Thyroid gland (tissue), 4 donors: ENCODE measurements around the gene PLD1. TPM values are rescaled to one million over a fixed set of nuclear protein-coding genes. Genes with fewer than 3 reads are reported as not detected.

Source experiments
- DNase-seq, 2 donors: peaks; one replicate each; pipeline ENCODE4 v3.0.0-alpha.2; 2019
- H3K27ac ChIP-seq, 3 donors: fragments of 200-600 bp; sonication (generic); 1 replicate in 2 of 3; 2 replicates in 1 of 3; pipeline ENCODE4 v1.5.1; 2016 to 2019; ENCODE audit warnings: mild to moderate bottlenecking in 1 of 3, moderate library complexity in 1 of 3
- H3K27me3 ChIP-seq: fragments of 200-600 bp; sonication (generic); one replicate; pipeline ENCODE4 v1.5.1; 2019
- H3K36me3 ChIP-seq, 2 donors: fragments of 200-600 bp; sonication (generic); one replicate each; pipeline ENCODE4 v1.5.1; 2016 to 2019
- H3K4me1 ChIP-seq, 2 donors: fragments of 200-600 bp; sonication (generic); one replicate each; pipeline ENCODE4 v1.5.1; 2017 to 2019
- H3K4me3 ChIP-seq, 3 donors: fragments of 200-600 bp; sonication (generic); replicated peaks in 1 of 3; 1 replicate in 2 of 3; 2 replicates in 1 of 3; pipeline ENCODE4 v1.5.1; 2016; ENCODE audit warnings: mild to moderate bottlenecking in 1 of 3
- H3K9me3 ChIP-seq: fragments of 200-600 bp; sonication (generic); one replicate; pipeline ENCODE4 v1.5.1; 2017
- CTCF ChIP-seq, 6 experiments: fragments of 200-600 bp in 3 of 6; fragments of 450-650 bp in 3 of 6; sonication (generic) in 3 of 6; IDR thresholded peaks; one replicate each; pipeline ENCODE4 v1.5.1; 2016 to 2019; ENCODE audit warnings: antibody characterized with exemption in 6 of 6, mild to moderate bottlenecking in 2 of 6, inconsistent platforms in 1 of 6, moderate library complexity in 1 of 6
- POLR2A ChIP-seq, 2 donors: fragments of 450-650 bp; IDR thresholded peaks; one replicate each; pipeline ENCODE4 v1.6.1; 2017; ENCODE audit warnings: antibody characterized with exemption in 2 of 2, mild to moderate bottlenecking in 2 of 2, moderate library complexity in 1 of 2
- WGBS, 2 donors: methylation state at CpG; one replicate each; pipeline ENCODE4 v1.1.5; 2017; 5-methylcytosine and 5-hydroxymethylcytosine counted together
- intact Hi-C: fragments of 100-400 bp; cut with DNase I; formaldehyde crosslinking; loops from one replicate; pipeline ENCODE4 v1.15.1; 2023
- total RNA-seq, 4 donors: library from RNA; depleted of rRNA; stranded (reverse); fragments of >200 nt; gene quantifications; one replicate each; pipeline ENCODE4 v1.2.3, GENCODE V29; 2016

The PLD1 gene
- total RNA-seq, 4 donors from 2014 or later = 13.0 to 21.7 (median 19.8) TPM

DNA sequence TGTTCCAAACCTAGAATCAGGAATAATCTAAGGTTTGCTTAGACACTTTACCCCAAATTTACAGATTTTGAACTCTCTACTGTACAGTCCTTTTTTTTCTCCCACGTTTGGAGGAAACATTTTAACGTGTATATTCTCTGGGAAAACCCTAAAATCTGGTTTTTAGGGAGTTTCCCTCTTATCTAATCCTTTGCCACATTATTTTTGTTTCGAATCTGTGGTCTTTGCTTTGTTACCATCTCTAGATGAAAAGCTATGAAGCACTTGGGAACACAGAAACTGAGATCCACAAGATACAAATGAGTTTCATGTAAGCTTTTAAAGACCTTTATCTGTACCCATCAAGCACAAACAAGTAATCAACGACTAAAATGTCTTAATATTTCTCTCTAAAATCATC, 41.3 kb downstream of the PLD1 start:
- Histone ChIP-seq H3K27me3 (no peaks in the 10 kb centered on the region), H3K9me3 (no peaks in the 10 kb centered on the region), H3K4me1 (peaks cover 7 to 13% of the 10 kb centered on the region in 2 donors), H3K27ac (no peak overlapping the region), H3K36me3 (no peaks in the 10 kb centered on the region), H3K4me3 (no peak overlapping the region)
- TF ChIP-seq POLR2A (IDR thresholded peaks at IDR 0.05) (no peak), CTCF (IDR thresholded peaks at IDR 0.05) (no peak)
- intact Hi-C loops = no loop called here
- DNase-seq = no peak
- 65 to 66% methylated on average over 4 of the region's 4 CpGs for WGBS, 2 donors

GRCh38 chr3:171768281-171768900, 41.9 kb downstream of the PLD1 start:
- H3K4me1 ChIP-seq = peaks cover 7 to 13% of the 10 kb centered on the region in 2 donors
- TF ChIP-seq POLR2A (IDR thresholded peaks at IDR 0.05) = no peak
- TF ChIP-seq CTCF (IDR thresholded peaks at IDR 0.05) = no peak
- H3K9me3 ChIP-seq = no peaks in the 10 kb centered on the region
- no peak for DNase-seq
- no peak overlapping the region for H3K27ac ChIP-seq
- WGBS, 2 donors = 83 to 91% methylated on average over 10 of the region's 10 CpGs
- no peaks in the 10 kb centered on the region for H3K36me3 ChIP-seq
- H3K27me3 ChIP-seq = no peaks in the 10 kb centered on the region
- intact Hi-C loops = no loop called here
- H3K4me3 ChIP-seq = no peak overlapping the region

DNA sequence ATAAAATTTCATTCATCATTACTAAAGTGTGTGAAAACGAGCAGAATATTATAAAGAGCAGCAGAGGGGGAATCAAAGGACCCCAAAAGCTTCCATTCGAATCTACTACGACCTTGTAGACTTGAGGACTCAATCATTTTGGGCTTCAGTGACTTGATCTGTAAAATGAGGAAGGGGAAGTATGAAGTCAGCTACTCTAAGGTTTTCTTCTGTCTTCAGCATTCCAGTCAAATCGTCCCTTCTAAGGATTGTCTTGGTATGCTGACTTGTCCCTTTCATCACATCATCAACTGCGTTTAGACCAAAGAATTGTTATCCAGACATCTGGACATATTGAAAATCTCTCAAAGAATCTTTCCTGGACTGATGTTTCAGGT, 44.8 kb downstream of the PLD1 start:
- no peak for DNase-seq
- no peaks in the 10 kb centered on the region for H3K9me3 ChIP-seq
- H3K27me3 ChIP-seq = no peaks in the 10 kb centered on the region
- H3K36me3 ChIP-seq = no peaks in the 10 kb centered on the region
- 89 to 92% methylated on average over 5 of the region's 5 CpGs for WGBS, 2 donors
- no peak overlapping the region for H3K4me3 ChIP-seq
- TF ChIP-seq CTCF (IDR thresholded peaks at IDR 0.05) (no peak), POLR2A (IDR thresholded peaks at IDR 0.05) (no peak)
- intact Hi-C loops = no loop called here
- no peaks in the 10 kb centered on the region for H3K4me1 ChIP-seq
- no peak overlapping the region for H3K27ac ChIP-seq

- DNase-seq = no peak
- no peaks in the 10 kb centered on the region for H3K9me3 ChIP-seq
- H3K4me1 ChIP-seq = no peaks in the 10 kb centered on the region
- TF ChIP-seq CTCF (IDR thresholded peaks at IDR 0.05) (no peak), POLR2A (IDR thresholded peaks at IDR 0.05) (no peak)
- H3K4me3 ChIP-seq = no peak overlapping the region
- H3K27me3 ChIP-seq = no peaks in the 10 kb centered on the region
- intact Hi-C loops = no loop called here
- 80% methylated on average over 2 of the region's 2 CpGs for WGBS, 2 donors
- no peaks in the 10 kb centered on the region for H3K36me3 ChIP-seq
- no peak overlapping the region for H3K27ac ChIP-seq
Observed at GRCh38 chr3:171763392-171763791, 46.9 kb downstream of the PLD1 start.

DNA sequence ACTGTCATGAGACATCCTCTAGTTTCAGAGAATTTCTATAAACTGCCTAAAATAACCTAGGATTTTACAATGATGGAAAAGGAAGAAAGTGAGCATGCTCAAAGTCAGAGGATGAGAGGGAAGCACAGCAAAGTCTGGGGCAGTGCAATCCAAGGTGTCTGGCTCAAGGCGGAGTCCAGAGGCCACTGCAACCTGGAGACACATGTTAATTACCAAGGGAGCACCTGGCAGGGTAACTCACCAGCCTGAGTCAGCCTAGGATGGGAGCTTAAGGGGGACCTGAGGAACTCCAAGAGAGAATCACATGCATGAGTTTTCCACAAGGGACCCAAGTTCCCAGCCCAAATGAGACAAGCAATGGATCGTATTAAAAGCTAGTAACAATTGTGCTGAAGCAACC, 49.8 kb downstream of the PLD1 start:
- WGBS, 2 donors = 95 to 100% methylated on average over 2 of the region's 2 CpGs

More for the DNA sequence above, 49.8 kb downstream of the PLD1 start:
- H3K9me3 ChIP-seq = no peaks in the 10 kb centered on the region
- no peaks in the 10 kb centered on the region for H3K36me3 ChIP-seq
- H3K4me1 ChIP-seq = no peaks in the 10 kb centered on the region
- DNase-seq = no peak
- TF ChIP-seq POLR2A (IDR thresholded peaks at IDR 0.05) = no peak
- TF ChIP-seq CTCF (IDR thresholded peaks at IDR 0.05) = no peak
- H3K27ac ChIP-seq = no peak overlapping the region
- H3K27me3 ChIP-seq = no peaks in the 10 kb centered on the region
- intact Hi-C loops = no loop called here
- H3K4me3 ChIP-seq = no peak overlapping the region
